GM18868 (cell line): ENCODE data around the gene CEP112.
A peak's percentile ranks its signal among the peaks of the same experiment; 100 is the strongest.

Source experiments
- ATAC-seq: cut with Tn5 transposase; IDR thresholded peaks from one replicate; pipeline ENCODE4 v1.9.1; 2021; ENCODE audit warnings: mild to moderate bottlenecking, moderate library complexity; ENCODE audit not compliant: unreplicated experiment

The CEP112 gene

DNA sequence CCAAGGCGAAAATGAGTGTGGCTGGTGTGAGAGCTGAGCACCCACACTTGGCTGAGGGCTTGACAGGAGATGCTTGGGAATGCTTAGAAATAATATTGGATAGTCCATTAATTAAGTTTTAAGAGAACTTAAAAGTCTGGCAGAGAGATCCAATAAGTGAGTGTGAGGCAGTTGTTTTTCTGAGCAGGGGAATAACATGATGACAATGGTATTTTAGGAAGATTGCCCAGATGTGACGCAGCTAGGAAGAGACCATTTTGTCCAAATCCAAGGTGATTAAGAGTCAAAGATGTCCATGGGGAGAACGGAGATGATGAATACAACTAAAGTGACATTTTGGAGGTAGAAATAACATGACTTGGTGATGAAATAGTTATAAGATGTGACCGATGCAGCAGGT is 527.7 kb downstream of the CEP112 start:
- no peak for ATAC-seq

DNA sequence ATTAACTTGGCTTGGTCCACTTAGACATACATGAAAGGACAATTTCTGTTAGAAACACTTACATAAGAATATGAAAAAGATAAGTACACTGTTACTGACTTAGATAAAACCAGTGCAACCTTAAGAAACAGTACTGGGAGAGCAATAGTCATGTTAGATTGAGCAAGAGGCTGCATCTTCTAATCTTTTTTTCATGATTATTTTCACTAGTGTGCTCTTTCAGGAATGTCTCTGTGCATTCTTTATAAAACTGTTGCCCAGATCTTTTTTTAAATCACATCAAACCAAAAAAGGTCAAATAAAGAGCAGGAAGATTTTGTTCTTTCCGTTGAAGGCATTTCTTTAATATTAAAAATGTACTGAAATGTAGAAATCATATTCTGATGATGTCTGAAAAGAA is 529.7 kb downstream of the CEP112 start:
- ATAC-seq: no peak

DNA sequence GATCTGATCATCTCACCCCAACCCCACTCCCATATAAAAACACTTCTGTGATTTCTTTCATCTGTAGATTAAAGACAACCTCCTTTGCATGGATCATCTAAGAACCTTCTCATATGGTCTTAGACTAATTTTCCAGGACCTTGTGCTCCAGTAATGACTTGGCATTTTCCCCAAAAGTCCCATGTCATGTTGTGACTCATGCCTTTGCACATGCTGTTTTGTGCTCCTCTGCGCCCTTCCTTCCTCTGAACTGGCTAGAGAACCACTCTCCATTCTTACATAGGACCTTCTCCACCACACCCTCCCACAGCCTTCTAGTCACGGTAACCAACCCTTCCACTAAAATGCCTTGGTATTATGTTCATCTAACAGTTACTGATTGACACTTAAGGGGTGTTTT is 531.0 kb downstream of the CEP112 start:
- no peak for ATAC-seq

DNA sequence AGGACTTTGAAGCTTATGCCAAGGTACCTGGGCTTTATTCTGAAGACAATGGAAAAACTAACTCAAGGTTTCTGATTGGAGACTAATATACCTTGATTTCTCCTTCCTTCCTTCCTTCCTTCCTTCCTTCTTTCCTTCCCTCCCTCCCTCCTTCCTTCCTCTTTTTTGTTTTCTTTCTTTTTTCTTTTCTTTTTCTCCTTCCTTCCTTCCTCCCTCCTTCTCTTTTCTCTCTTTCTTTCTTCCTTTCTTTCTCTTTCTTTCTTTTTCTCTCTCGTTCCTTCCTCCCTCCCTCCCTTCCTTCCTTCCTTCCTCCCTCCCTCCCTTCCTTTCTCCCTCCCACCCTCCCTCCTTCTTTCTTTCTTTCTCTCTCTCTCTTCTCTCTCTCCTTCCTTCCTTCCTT is 531.9 kb downstream of the CEP112 start:
- no peak for ATAC-seq

DNA sequence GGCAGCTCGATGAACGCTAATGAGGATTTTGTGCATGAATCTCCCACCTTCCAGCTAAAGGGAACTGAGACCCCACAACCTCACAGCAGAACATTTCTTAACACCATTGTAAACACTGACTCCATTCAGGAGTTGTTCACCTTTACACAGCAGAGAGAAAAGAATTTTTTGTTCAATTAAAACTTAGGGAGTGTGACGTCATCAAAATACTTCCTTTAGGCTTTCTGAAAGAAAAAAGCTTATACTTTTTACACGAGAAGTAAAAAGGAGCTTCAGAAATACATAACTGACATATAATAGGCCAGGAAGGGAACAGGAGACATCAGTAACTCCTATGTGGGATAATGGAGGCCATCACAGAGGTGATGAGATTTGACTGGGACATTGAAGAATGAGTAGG is 532.4 kb downstream of the CEP112 start:
- no peak for ATAC-seq

DNA sequence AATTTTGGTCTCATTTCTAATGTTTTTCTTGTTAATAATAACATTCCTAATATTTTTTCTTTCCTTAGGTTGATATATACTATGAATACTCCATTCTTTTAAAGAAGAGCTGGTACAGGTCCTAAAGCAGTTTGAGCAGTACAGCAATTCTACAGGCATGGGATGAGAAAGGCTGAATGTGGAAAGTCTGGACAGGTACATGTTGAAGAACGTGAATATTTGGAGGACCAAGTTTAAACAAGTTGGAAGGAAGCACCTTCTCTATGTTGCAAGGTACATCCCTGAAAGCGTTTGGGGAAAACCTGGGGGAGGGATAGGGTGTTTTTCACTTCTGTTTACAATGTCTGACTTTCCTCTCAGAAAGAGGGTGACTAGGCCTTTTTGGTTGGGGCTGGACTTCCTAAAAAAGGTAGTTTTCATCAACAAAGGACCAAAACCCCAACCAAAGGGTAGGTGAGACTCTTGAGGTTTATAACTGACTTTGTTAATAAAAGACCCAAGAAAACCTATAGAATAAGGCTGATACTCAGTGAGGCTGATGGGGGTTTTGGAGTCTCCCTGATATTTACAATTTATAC is 534.6 kb downstream of the CEP112 start:
- ATAC-seq: no peak

DNA sequence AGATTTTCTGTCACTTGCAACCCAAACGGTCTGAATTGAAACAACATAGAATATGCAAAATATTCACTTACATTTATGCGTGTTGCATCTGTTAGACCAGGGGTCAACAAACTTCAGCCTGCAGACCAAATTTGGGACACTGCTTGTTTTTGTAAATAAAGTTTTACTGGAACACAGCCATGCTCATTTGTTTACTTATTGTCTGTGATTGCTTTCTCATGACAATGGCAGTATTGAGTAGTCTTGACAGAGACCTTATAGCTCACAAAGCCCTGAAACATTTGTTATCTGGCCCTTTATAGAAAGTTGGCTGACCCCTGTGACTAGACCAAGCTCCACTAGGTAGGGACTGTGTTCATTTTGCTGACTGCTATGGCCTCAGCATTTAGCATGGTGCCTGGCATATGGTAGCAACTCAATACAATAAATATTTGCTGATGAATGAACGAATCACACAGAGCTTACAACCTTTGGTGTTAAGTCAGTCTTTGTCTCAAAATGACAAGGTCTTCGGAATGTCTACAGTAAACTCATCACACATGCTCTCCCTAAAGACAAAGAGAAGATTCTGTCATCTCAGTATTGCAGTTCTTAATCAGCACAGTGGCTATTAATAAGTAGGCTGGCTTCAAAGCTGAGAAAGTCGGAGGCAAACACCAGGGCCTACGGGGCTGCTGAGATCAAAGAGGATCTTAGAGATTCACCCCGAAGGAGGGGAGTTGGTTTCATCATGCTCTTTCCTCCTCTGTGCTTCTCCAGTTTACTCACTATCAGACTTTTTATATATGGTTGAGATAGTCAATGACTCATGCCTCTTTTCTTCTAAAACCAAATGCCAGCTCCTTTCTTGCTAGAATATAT is 535.3 kb downstream of the CEP112 start:
- peak; percentile 90 for ATAC-seq

DNA sequence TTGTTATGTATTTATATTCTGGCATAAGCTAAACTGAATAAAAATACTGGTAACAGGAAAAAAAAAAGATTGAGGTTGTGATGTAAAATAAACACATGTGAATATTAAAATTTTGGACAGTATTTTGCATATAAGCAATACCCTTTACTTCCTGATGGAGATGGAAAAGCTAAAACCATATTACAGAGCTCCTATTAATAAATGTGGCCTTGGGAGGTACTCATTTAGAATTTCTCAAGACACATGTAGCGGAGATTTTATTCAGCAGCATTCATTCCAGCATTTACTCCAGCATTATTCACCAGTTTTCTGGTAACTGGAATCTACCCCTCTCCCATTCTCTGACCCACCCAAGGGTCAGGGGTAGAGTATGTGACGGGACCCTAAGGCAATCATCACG is 536.2 kb downstream of the CEP112 start:
- no peak for ATAC-seq

DNA sequence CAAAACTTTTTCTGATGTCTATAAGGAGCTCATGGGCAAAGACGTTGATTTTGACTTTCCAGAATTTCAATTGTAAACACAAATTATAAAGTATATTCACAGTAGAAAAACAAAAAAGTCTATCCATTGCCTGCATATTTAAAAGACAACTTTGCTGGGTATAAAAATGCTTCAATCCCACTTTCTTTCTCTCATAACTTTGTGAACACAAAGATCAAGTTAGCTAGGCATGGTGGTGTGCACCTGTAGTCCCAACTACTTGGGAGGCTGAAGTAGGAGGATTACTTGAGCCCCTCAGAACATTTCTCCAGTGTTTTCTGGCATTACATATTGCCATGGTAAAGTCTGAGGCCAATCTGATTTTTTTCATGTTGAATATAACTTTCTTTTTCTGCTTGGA is 547.4 kb downstream of the CEP112 start:
- no peak for ATAC-seq

DNA sequence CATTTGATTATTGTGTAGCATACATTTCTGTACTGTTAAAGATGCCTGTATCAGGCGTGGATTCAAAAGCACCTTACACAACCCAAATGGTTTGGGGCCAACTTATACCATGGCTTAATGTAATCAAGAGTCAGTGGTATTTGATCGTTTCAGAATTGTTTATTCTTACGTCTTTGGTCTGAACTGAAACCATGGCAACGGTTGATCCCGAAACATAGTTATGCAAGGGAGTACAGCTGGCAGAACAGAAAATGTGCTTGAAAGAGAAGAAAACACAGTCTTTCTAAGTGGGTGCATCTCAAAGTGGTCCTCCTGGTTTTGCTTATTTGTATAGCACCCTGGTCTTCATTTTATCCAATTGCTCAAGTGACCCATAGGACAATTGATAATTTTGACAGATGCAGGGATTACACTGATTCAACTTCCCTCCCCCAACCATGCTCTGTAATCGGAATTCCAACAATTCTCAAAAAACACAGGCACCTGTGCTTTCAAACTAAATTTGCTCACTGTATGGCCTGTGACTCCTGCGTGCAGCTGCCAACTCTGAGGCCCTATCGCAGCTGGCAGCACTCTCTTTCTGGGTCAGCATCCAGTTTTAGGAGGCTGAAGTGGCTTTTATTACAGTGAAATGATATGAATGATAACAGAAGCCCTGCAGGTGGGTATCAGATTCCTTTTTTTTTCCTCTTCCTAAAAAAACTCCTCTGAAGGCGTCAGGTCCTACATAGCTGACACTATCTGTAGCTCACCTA is 553.5 kb downstream of the CEP112 start:
- no peak for ATAC-seq

DNA sequence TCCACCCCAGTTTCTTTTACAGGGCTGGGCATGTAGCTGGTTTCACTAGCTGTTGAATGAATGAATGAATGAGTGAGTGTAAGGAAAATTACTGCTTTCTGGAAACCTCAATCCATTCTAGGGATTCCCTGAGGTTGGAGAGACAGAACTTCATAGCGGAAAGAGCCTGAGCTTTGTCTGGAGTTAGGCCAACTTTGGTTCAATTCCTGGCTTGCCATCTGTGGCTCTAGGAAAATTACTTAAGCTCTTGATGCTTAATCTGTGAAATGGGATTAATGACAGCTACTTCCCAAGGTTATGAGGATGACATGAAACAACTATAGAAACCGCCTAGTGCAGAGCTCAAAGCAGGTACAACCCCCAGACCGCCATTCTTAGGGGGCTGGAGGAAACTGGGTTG is 554.1 kb downstream of the CEP112 start:
- no peak for ATAC-seq

DNA sequence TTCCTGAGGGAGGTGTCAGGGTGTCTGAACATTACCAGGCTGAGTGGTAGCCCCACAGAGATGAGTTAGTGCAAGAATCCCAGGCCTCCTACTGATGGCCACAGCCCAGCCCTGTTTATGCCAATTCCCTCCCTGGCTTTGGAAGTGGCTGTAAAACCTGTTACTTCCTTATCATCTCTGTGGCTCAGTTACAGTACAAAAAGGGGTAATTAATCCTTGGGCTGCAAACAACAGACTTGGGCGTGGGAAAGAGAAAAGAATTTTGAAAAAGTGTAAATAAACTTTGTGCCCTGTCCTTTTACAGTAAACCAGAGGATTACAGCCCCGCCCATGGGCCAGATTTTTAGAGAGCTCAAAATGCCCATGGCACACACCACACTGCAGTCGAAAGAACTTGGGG is 557.4 kb downstream of the CEP112 start:
- no peak for ATAC-seq

DNA sequence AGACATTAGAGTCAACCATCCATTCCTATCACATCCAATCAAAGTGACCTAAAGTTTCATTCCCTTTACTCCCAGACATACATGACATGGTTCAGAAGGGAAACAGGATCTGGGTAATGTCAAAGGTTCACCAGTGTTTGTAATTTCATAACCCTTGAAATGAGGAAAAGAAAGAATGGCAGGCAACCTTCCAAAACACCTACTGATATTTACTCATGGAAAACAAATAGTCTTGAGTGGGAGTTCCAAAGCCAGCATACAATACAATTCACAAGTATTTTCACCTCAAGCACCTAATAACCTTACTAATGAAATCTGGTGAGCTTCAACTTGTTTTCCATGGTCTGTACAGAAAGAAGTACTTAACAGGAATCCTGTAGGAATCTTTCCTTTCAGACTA is 557.9 kb downstream of the CEP112 start:
- ATAC-seq: no peak

DNA sequence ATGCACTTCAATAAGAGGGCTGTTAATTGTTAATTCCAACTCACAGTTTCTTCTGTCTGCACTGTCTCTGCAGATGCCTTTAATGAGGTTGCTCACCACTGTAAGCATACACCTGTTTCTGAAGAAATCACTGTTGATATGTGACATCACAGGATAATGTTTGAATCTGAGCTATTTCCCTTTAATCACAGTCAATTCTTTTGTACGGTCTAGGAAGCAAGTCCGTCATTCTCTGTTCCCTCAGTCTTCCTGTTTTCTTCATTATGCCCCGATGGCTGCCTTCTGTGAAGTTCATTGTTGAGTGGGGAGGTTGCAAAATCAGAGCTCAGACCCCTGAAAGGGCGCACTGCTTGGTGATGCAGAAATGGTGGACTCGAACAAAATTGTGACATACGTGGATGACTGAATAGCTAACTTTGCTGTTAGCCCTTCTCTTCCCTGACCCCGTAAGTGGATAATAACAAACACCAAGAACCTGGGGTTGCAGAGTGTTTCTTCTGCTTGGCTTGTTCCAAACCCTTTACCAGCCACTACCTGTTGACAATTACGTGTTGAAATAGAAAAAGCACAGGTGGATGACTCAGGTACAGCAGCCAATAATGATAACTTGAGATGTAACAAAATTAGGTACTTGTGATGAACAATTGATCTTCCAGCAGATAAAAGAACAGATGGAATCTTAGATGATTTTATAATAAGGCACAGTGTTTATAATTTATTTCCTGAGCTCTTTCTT is 558.6 kb downstream of the CEP112 start:
- ATAC-seq: no peak

DNA sequence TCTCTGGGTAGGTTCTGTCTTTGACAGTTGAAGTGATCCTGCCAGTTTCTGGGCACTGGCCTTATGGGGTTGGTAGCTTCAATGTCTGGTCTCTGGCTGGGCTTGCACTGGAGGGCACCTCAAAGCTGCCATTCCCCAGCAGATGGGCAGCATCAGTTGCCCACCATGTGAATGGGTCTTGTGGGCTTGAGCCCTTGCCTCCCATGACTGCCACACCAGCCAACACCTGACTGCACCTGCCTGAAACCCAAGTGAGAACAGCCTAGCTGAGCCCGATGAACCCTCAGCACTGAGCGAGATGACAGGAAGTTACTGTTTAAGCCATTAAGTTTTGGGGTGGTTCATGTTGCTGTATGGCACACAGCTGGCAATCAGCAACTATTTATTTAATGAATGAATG is 561.4 kb downstream of the CEP112 start:
- no peak for ATAC-seq

DNA sequence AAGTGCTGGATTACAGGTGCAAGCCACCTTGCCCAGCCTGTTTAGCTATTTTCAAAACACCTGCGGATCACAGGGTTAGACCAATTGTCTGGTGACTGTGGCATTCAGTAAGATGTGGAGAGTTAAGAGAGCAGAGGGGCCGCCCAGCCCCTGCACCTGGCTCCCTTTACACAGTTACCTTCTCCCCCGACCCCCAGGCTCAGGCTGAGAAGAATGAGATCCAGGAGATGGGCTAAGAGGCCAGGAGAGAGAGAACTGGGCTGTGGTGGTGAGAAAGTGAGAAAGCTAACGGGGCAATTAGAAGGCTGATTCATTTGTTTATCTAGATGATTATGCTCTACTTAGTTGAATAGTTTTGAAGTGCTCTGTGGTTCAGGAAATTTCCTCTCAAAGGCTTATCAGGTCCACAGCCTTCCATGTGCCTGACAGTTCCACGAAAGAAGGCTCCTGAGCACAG is 562.7 kb downstream of the CEP112 start:
- no peak for ATAC-seq

DNA sequence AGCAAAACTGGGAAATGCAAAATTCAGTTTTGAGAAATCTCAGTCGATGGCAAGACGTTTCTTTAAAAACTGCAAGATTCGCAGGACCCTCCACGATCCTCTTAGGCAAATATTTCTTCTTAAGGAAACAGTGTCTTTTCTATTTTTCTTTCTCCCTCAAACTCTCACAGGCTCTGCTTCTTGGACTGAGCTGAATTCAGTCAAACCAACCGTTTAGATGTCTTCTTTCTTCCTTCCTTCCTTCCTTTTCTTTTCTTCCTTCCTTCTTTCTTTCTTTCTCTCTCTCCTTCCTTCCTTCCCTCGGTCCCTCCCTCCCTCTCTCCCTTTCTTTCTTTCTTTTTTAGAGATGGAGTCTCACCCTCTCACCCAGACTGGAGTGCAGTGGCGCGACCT is 563.3 kb downstream of the CEP112 start:
- no peak for ATAC-seq

DNA sequence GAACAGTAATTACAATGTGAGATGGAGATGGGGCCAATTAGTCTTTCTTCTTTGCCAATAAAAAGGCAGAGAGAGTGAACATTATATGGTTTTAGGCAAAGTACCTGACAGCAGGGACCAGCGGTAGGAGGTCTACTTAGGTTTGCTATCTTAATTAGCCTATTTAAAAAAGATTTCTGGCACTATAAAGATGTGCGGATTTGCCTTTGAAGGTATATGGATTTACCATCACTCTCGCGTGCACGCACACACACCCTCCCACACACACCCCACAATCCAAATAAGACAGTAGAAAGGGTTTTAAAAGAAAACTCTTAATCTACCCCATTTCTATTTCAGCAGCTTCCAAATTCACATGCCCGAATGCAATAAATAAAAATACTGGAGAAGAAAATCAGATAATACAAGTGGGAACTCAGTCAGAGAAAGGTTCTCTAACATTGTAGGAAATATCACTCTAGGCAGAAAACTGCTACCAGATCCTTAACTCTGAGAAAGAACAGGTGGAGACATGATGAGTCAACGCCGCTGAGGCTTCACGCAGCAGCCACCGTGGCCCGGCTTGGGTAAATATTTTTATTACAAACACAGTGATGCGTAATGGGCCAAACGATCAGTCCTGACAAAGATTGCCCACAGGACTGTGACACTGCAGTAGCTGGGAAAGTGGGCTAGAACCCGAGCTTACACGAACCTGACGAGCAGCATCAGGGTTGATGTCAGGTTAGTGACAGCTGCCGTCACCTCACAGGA is 563.9 kb downstream of the CEP112 start:
- no peak for ATAC-seq

DNA sequence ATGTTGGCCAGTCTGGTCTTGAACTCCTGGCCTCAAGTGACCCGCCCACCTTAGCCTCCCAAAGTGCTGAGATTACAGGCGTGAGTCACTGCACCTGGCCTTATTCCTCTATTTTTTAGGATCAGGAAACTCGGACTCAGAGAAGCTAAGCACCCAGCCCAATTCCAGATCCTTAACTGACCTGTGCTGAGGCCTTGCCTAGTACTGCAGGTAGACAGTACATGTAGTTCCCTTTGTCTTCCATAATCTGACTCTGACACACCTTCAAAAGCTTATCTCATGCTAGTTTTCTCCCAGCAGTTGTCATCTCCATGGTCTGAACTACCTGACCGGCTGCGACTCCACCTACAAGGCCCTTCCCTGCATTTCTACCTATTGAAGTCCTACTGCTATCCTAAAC is 564.8 kb downstream of the CEP112 start:
- no peak for ATAC-seq

DNA sequence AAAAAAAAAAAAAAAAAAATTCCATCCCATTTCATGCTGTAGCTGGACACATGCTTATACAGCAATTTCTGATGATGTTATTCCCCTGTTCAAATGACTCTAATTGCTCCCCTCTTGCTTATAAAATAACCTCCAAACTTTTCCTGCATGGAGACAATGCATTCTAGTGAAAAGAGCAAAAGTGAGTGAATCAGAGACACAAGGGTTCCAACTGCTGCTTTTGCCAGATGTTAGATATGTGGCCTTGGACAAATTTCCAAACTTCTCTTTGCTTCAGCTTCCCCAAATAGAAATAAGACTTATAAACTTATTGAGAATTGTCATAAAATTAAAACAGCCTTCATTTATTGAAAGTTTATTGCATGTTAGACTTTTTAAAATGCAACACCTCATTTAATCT is 565.5 kb downstream of the CEP112 start:
- no peak for ATAC-seq

DNA sequence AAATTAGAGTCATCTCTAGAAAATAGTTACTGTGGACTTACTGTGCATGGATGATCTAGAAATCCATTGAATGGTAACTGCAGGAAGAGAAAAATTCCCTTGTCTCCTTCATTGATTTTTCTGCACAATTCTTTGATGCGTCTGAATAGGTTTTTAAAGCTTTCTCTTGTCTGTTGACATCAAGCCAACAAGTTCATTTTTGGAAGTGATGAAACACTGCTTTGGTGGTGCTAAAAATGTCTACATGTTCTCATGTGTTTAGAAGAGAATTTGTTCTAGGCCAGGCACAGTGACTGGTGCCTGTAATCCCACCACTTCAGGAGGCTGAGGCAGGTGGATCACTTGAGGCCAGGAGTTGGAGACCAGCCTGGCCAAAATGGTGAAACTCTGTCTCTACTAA is 573.4 kb downstream of the CEP112 start:
- ATAC-seq: no peak
